Fibroblast of lung (primary cell): ENCODE data around the gene RNASE4. TPM values are rescaled to one million over a fixed set of nuclear protein-coding genes. Genes with fewer than 3 reads are reported as not detected.

Experiments used
- DNase-seq, 2 donors: peaks; one replicate each; pipeline versions ENCODE4 v3.0.0 to v3.0.0-alpha.2; 2010; ENCODE audit warnings: low read depth in 2 of 2
- H2AFZ ChIP-seq: 2 replicates; pipeline ENCODE4 v1.5.1; 2012; ENCODE audit warnings: low read length, control low read depth, inconsistent platforms
- H3K27ac ChIP-seq: 2 replicates; pipeline ENCODE4 v1.5.1; 2011; ENCODE audit warnings: low read length, control low read depth; ENCODE audit not compliant: insufficient read depth
- H3K27me3 ChIP-seq: 2 replicates; pipeline ENCODE4 v1.5.1; 2011; ENCODE audit warnings: mild to moderate bottlenecking, low read length; ENCODE audit not compliant: control insufficient read depth, insufficient read depth
- H3K36me3 ChIP-seq: 2 replicates; pipeline ENCODE4 v1.5.1; 2011; ENCODE audit warnings: low read length; ENCODE audit not compliant: control insufficient read depth, insufficient read depth
- H3K4me1 ChIP-seq: 2 replicates; pipeline ENCODE4 v1.5.1; 2011; ENCODE audit warnings: low read length; ENCODE audit not compliant: control insufficient read depth, insufficient read depth; ENCODE audit errors: extremely low read depth
- H3K4me2 ChIP-seq: 2 replicates; pipeline ENCODE4 v1.5.1; 2011; ENCODE audit warnings: low read length, control low read depth; ENCODE audit not compliant: insufficient read depth; ENCODE audit errors: extremely low read depth
- H3K4me3 ChIP-seq, 4 experiments: fragments of 200-600 bp in 1 of 4; sonication (generic) in 1 of 4; replicated peaks in 1 of 4; 2 replicates each; pipeline ENCODE4 v1.5.1; 2011 to 2016; ENCODE audit warnings: low read length in 4 of 4, low read depth in 3 of 4, mild to moderate bottlenecking in 3 of 4, control low read depth in 2 of 4, inconsistent platforms in 1 of 4, mixed read lengths in 1 of 4; ENCODE audit not compliant: insufficient read depth in 1 of 4; ENCODE audit errors: control extremely low read depth in 1 of 4
- H3K79me2 ChIP-seq: 2 replicates; pipeline ENCODE4 v1.5.1; 2012; ENCODE audit warnings: mild to moderate bottlenecking, low read length, inconsistent platforms; ENCODE audit not compliant: control insufficient read depth, insufficient read depth
- H3K9ac ChIP-seq: 2 replicates; pipeline ENCODE4 v1.5.1; 2011; ENCODE audit warnings: mild to moderate bottlenecking, low read length, control low read depth; ENCODE audit not compliant: insufficient read depth
- H3K9me3 ChIP-seq: 2 replicates; pipeline ENCODE4 v1.5.1; 2012; ENCODE audit warnings: low read depth, low read length; ENCODE audit not compliant: control insufficient read depth, insufficient read depth
- H4K20me1 ChIP-seq: 2 replicates; pipeline ENCODE4 v1.5.1; 2011; ENCODE audit warnings: low read length; ENCODE audit not compliant: control insufficient read depth, insufficient read depth; ENCODE audit errors: extremely low read depth
- EZH2 ChIP-seq: IDR thresholded peaks from 2 replicates; pipeline ENCODE4 v1.5.1; 2012; ENCODE audit warnings: low read length, control low read depth, mild to moderate bottlenecking; ENCODE audit errors: missing control alignments
- polyA plus RNA-seq, 2 donors: library from polyadenylated mRNA; depleted of rRNA in 1 of 2; stranded (reverse) in 1 of 2; unstranded in 1 of 2; fragments of >200 nt; gene quantifications; 2 replicates each; pipeline ENCODE4 v1.2.1, GENCODE V29; 2011 to 2012; ENCODE audit warnings: missing spikeins in 1 of 2
- total RNA-seq: library from RNA; depleted of rRNA; stranded (reverse); fragments of >200 nt; gene quantifications from 2 replicates; pipeline ENCODE4 v1.2.1, GENCODE V29; 2014
- TF ChIP-seq, protein P1 (sequence below), 2 donors: IDR thresholded peaks in 1 of 2; conservative IDR thresholded peaks in 1 of 2; 1 replicate in 1 of 2; 2 replicates in 1 of 2; pipeline ENCODE4 v1.5.1; 2011 to 2012; ENCODE audit warnings: low read length in 2 of 2, control low read depth in 1 of 2, inconsistent platforms in 1 of 2, low read depth in 1 of 2, mild to moderate bottlenecking in 1 of 2

Gene RNASE4
- total and polyA plus RNA-seq, 2 donors (not counting 1 experiment from before 2014, with no cell fraction given): 22.1 to 43.9 TPM

- H3K36me3 ChIP-seq: no peaks in the 10 kb centered on the region
- no peaks in the 10 kb centered on the region for H3K9me3 ChIP-seq
- no peaks in the 10 kb centered on the region for H3K79me2 ChIP-seq
- H3K27ac ChIP-seq: no peak overlapping the region
- no peak overlapping the region for H3K9ac ChIP-seq
- no peak overlapping the region for H3K4me2 ChIP-seq
- no peak for TF ChIP-seq EZH2
- TF ChIP-seq, protein P1, sequence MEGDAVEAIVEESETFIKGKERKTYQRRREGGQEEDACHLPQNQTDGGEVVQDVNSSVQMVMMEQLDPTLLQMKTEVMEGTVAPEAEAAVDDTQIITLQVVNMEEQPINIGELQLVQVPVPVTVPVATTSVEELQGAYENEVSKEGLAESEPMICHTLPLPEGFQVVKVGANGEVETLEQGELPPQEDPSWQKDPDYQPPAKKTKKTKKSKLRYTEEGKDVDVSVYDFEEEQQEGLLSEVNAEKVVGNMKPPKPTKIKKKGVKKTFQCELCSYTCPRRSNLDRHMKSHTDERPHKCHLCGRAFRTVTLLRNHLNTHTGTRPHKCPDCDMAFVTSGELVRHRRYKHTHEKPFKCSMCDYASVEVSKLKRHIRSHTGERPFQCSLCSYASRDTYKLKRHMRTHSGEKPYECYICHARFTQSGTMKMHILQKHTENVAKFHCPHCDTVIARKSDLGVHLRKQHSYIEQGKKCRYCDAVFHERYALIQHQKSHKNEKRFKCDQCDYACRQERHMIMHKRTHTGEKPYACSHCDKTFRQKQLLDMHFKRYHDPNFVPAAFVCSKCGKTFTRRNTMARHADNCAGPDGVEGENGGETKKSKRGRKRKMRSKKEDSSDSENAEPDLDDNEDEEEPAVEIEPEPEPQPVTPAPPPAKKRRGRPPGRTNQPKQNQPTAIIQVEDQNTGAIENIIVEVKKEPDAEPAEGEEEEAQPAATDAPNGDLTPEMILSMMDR (conservative IDR thresholded peaks at IDR 0.05 in 1 of 2, IDR thresholded peaks at IDR 0.05 in 1 of 2; ENCODE audit: low read depth in 1 of 2, low read length in 2 of 2): no peak
- no peak overlapping the region for H2AFZ ChIP-seq
- no peaks in the 10 kb centered on the region for H3K4me1 ChIP-seq
- no peaks in the 10 kb centered on the region for H3K27me3 ChIP-seq
- no peak overlapping the region for H3K4me3 ChIP-seq
- no peaks in the 10 kb centered on the region for H4K20me1 ChIP-seq
- DNase-seq: peak in 1 of 2 donors; percentile 4
These were observed 22.4 kb downstream of the RNASE4 start for GRCh38 chr14:20706657-20707355.

GRCh38 chr14:20707622-20708021 lies 23.3 kb downstream of the RNASE4 start:
- TF ChIP-seq, protein P1 (conservative IDR thresholded peaks at IDR 0.05 in 1 of 2, IDR thresholded peaks at IDR 0.05 in 1 of 2; ENCODE audit: low read depth in 1 of 2, low read length in 2 of 2): no peak
- TF ChIP-seq EZH2: no peak
- H3K27me3 ChIP-seq: no peaks in the 10 kb centered on the region
- no peak overlapping the region for H3K4me3 ChIP-seq
- no peaks in the 10 kb centered on the region for H3K4me1 ChIP-seq
- H4K20me1 ChIP-seq: no peaks in the 10 kb centered on the region
- no peak overlapping the region for H3K4me2 ChIP-seq
- H3K36me3 ChIP-seq: no peaks in the 10 kb centered on the region
- H3K79me2 ChIP-seq: no peaks in the 10 kb centered on the region
- no peak overlapping the region for H2AFZ ChIP-seq
- no peaks in the 10 kb centered on the region for H3K9me3 ChIP-seq
- no peak overlapping the region for H3K9ac ChIP-seq
- peak in 1 of 2 donors; percentile 47 for DNase-seq
- H3K27ac ChIP-seq: no peak overlapping the region

- Histone ChIP-seq H3K4me3 (no peak overlapping the region), H3K4me1 (no peaks in the 10 kb centered on the region), H3K36me3 (no peaks in the 10 kb centered on the region), H4K20me1 (no peaks in the 10 kb centered on the region), H3K79me2 (no peaks in the 10 kb centered on the region), H3K9me3 (no peaks in the 10 kb centered on the region), H3K27ac (no peak overlapping the region), H3K9ac (no peak overlapping the region), H2AFZ (no peak overlapping the region), H3K4me2 (no peak overlapping the region), H3K27me3 (no peaks in the 10 kb centered on the region)
- TF ChIP-seq, protein P1 (conservative IDR thresholded peaks at IDR 0.05 in 1 of 2, IDR thresholded peaks at IDR 0.05 in 1 of 2; ENCODE audit: low read depth in 1 of 2, low read length in 2 of 2): no peak
- no peak for TF ChIP-seq EZH2
- DNase-seq: no peak
These were observed 26.9 kb downstream of the RNASE4 start for GRCh38 chr14:20711261-20711660.
